ENCODE data around the gene JAG1. TPM values are rescaled to one million over a fixed set of nuclear protein-coding genes. Genes with fewer than 3 reads are reported as not detected.

The JAG1 gene
- total RNA-seq, 1 donor from 2014 or later: 278 TPM

GRCh38 chr20:10610251-10610650 is 63.5 kb downstream of the JAG1 start:
- H3K27me3 Mint-ChIP-seq (ENCODE audit: low read depth, unreplicated experiment): no peaks in the 10 kb centered on the region

GRCh38 chr20:10609770-10610169 is 64.0 kb downstream of the JAG1 start:
- Histone ChIP-seq H2AFZ (ENCODE audit: low read depth, low read length) (no peak overlapping the region), H3K36me3 (ENCODE audit: insufficient read depth, low read length) (no peaks in the 10 kb centered on the region), H3K9ac (ENCODE audit: low read length) (peak overlapping the region; percentile 50), H3K4me1 (ENCODE audit: insufficient read depth, low read length) (peaks cover 16% of the 10 kb centered on the region), H3K4me2 (ENCODE audit: low read length) (peak overlapping the region; percentile 51), H3K4me3 (ENCODE audit: insufficient read depth, low read depth, low read length) (no peak overlapping the region), H4K20me1 (ENCODE audit: insufficient read depth, low read length) (no peaks in the 10 kb centered on the region), H3K9me3 (ENCODE audit: insufficient read depth, low read depth, low read length) (no peaks in the 10 kb centered on the region), H3K27ac (ENCODE audit: low read depth, low read length) (peak overlapping the region; percentile 53), H3K79me2 (ENCODE audit: insufficient read depth, low read length) (no peaks in the 10 kb centered on the region), H3K27me3 (ENCODE audit: insufficient read depth, low read length) (no peaks in the 10 kb centered on the region)
- no peak overlapping the region for H3K4me3 Mint-ChIP-seq (ENCODE audit: unreplicated experiment)
- peaks cover 7% of the 10 kb centered on the region for H3K36me3 Mint-ChIP-seq (ENCODE audit: low read depth, unreplicated experiment)
- peak; percentile 29 for DNase-seq (ENCODE audit: low read depth)
- H3K27ac Mint-ChIP-seq (ENCODE audit: unreplicated experiment): peak overlapping the region; percentile 77
- peaks cover 3% of the 10 kb centered on the region for H3K9me3 Mint-ChIP-seq (ENCODE audit: unreplicated experiment)
- TF ChIP-seq EZH2 (IDR thresholded peaks at IDR 0.05; ENCODE audit: insufficient read depth, low read length) (no peak), CTCF (IDR thresholded peaks at IDR 0.05; ENCODE audit: insufficient read depth, low read depth, low read length) (no peak)
- H3K4me1 Mint-ChIP-seq (ENCODE audit: low read depth, unreplicated experiment): peaks cover 22% of the 10 kb centered on the region
- no peaks in the 10 kb centered on the region for H3K27me3 Mint-ChIP-seq (ENCODE audit: low read depth, unreplicated experiment)
- no peak for FAIRE-seq

More at GRCh38 chr20:10610251-10610650, 63.5 kb downstream of the JAG1 start:
- Histone ChIP-seq H3K27me3 (ENCODE audit: insufficient read depth, low read length) (no peaks in the 10 kb centered on the region), H4K20me1 (ENCODE audit: insufficient read depth, low read length) (no peaks in the 10 kb centered on the region), H3K9me3 (ENCODE audit: insufficient read depth, low read depth, low read length) (no peaks in the 10 kb centered on the region), H2AFZ (ENCODE audit: low read depth, low read length) (no peak overlapping the region), H3K27ac (ENCODE audit: low read depth, low read length) (no peak overlapping the region), H3K79me2 (ENCODE audit: insufficient read depth, low read length) (no peaks in the 10 kb centered on the region), H3K4me2 (ENCODE audit: low read length) (no peak overlapping the region), H3K36me3 (ENCODE audit: insufficient read depth, low read length) (no peaks in the 10 kb centered on the region), H3K4me1 (ENCODE audit: insufficient read depth, low read length) (peaks cover 11% of the 10 kb centered on the region), H3K4me3 (ENCODE audit: insufficient read depth, low read depth, low read length) (no peak overlapping the region), H3K9ac (ENCODE audit: low read length) (no peak overlapping the region)
- FAIRE-seq (no peak), DNase-seq (ENCODE audit: low read depth) (no peak)
- Mint-ChIP-seq H3K4me1 (ENCODE audit: low read depth, unreplicated experiment) (peaks cover 19% of the 10 kb centered on the region), H3K36me3 (ENCODE audit: low read depth, unreplicated experiment) (peaks cover 7% of the 10 kb centered on the region), H3K9me3 (ENCODE audit: unreplicated experiment) (peaks cover 3% of the 10 kb centered on the region), H3K27ac (ENCODE audit: unreplicated experiment) (no peak overlapping the region), H3K4me3 (ENCODE audit: unreplicated experiment) (no peak overlapping the region)
- TF ChIP-seq EZH2 (IDR thresholded peaks at IDR 0.05; ENCODE audit: insufficient read depth, low read length): no peak
- no peak for TF ChIP-seq CTCF (IDR thresholded peaks at IDR 0.05; ENCODE audit: insufficient read depth, low read depth, low read length)

- H3K4me3 Mint-ChIP-seq (ENCODE audit: unreplicated experiment): no peak overlapping the region
- H3K27me3 Mint-ChIP-seq (ENCODE audit: low read depth, unreplicated experiment): no peaks in the 10 kb centered on the region
- H3K9me3 Mint-ChIP-seq (ENCODE audit: unreplicated experiment): peaks cover 3% of the 10 kb centered on the region
- no peaks in the 10 kb centered on the region for H3K27me3 ChIP-seq (ENCODE audit: insufficient read depth, low read length)
- peak overlapping the region; percentile 53 for H3K27ac ChIP-seq (ENCODE audit: low read depth, low read length)
- H2AFZ ChIP-seq (ENCODE audit: low read depth, low read length): no peak overlapping the region
- peak overlapping the region; percentile 50 for H3K9ac ChIP-seq (ENCODE audit: low read length)
- H3K79me2 ChIP-seq (ENCODE audit: insufficient read depth, low read length): no peaks in the 10 kb centered on the region
- peak overlapping the region; percentile 77 for H3K27ac Mint-ChIP-seq (ENCODE audit: unreplicated experiment)
- H3K4me1 Mint-ChIP-seq (ENCODE audit: low read depth, unreplicated experiment): peaks cover 26% of the 10 kb centered on the region
- peaks cover 7% of the 10 kb centered on the region for H3K36me3 Mint-ChIP-seq (ENCODE audit: low read depth, unreplicated experiment)
- H4K20me1 ChIP-seq (ENCODE audit: insufficient read depth, low read length): no peaks in the 10 kb centered on the region
- DNase-seq (ENCODE audit: low read depth) (peak; percentile 67), FAIRE-seq (no peak)
- H3K4me3 ChIP-seq (ENCODE audit: insufficient read depth, low read depth, low read length): no peak overlapping the region
- no peak for TF ChIP-seq EZH2 (IDR thresholded peaks at IDR 0.05; ENCODE audit: insufficient read depth, low read length)
- no peak for TF ChIP-seq CTCF (IDR thresholded peaks at IDR 0.05; ENCODE audit: insufficient read depth, low read depth, low read length)
- no peaks in the 10 kb centered on the region for H3K36me3 ChIP-seq (ENCODE audit: insufficient read depth, low read length)
- no peaks in the 10 kb centered on the region for H3K9me3 ChIP-seq (ENCODE audit: insufficient read depth, low read depth, low read length)
- H3K4me2 ChIP-seq (ENCODE audit: low read length): peak overlapping the region; percentile 51
- H3K4me1 ChIP-seq (ENCODE audit: insufficient read depth, low read length): peaks cover 19% of the 10 kb centered on the region
Measured at GRCh38 chr20:10609276-10609675, 64.5 kb downstream of the JAG1 start.

Data from astrocyte (in vitro differentiated cells and primary cell).